Hepatocyte (in vitro differentiated cells): Measurements from ENCODE around the gene HCN3.

ENCODE experiments used
- EZH2phosphoT487 ChIP-seq: fragments of 200-600 bp; sonication (generic); IDR thresholded peaks from one replicate; pipeline ENCODE4 v1.6.1; 2018; ENCODE audit warnings: antibody characterized with exemption, mild to moderate bottlenecking, low read depth, moderate library complexity; ENCODE audit not compliant: unreplicated experiment, severe bottlenecking
- TF ChIP-seq, protein P1 (sequence below): fragments of 200-600 bp; sonication (generic); IDR thresholded peaks from 2 replicates; pipeline ENCODE4 v1.5.1; 2016; ENCODE audit warnings: antibody characterized with exemption, mild to moderate bottlenecking; ENCODE audit not compliant: poor library complexity

DNA sequence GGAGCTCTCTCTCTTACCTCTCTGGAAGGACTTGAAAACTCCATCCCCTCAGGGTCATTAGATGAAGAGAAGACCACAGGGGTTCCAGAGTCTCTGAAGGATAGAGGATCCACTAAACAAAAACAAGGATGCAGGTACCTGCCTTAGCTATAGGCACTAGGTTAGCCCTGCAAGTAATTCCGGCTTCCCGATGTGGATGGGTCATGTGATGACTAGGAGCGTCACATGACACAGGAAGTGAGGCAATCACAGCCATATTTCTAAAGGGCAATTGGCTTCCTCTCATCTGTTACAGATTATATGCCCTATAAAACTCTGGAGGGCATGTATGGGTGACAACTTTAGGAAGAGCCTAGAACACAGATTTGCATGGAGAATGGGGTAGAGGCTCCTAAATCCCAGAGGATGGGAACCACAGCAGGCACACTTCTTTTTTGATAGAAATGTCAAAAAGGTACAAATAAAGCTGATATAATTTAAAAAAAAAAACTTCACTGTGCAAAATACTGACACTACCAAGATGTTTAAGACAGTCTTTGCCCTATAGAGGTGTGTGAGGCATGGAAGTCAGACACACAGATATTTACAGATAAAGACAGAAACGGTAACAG, 36.1 kb upstream of the HCN3 start:
- TF ChIP-seq, protein P1, sequence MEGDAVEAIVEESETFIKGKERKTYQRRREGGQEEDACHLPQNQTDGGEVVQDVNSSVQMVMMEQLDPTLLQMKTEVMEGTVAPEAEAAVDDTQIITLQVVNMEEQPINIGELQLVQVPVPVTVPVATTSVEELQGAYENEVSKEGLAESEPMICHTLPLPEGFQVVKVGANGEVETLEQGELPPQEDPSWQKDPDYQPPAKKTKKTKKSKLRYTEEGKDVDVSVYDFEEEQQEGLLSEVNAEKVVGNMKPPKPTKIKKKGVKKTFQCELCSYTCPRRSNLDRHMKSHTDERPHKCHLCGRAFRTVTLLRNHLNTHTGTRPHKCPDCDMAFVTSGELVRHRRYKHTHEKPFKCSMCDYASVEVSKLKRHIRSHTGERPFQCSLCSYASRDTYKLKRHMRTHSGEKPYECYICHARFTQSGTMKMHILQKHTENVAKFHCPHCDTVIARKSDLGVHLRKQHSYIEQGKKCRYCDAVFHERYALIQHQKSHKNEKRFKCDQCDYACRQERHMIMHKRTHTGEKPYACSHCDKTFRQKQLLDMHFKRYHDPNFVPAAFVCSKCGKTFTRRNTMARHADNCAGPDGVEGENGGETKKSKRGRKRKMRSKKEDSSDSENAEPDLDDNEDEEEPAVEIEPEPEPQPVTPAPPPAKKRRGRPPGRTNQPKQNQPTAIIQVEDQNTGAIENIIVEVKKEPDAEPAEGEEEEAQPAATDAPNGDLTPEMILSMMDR = no peak
- no peak for TF ChIP-seq EZH2phosphoT487
